Measurements from ENCODE around the gene BTG1. TPM values are rescaled to one million over a fixed set of nuclear protein-coding genes. Genes with fewer than 3 reads are reported as not detected.

The BTG1 gene
- total and polyA plus RNA-seq, 9 of the 15 experiments (the other 6 are each of a cell fraction or from before 2014, with no cell fraction given) = 3.7 to 28.6 (median 7.4) TPM

GRCh38 chr12:92145731-92146496 is at the start of gene BTG1 (continued):
- TF ChIP-seq SP2 (IDR thresholded peaks at IDR 0.05; ENCODE audit: extremely low read depth, low read depth, low read length, poor library complexity, severe bottlenecking) (peak; percentile 26), ZBTB12 (CRISPR knock-in tag; IDR thresholded peaks at IDR 0.05) (peak; percentile 89), MYC (IDR thresholded peaks at IDR 0.05; ENCODE audit: low read depth, low read length) (peak; percentile 10; the same call in 1 of the 2 replicates), MYC (CRISPR knock-in tag; IDR thresholded peaks at IDR 0.05; ENCODE audit: borderline replicate concordance, low read depth) (no peak), NFYB (IDR thresholded peaks at IDR 0.05; ENCODE audit: extremely low read depth, insufficient read length) (peak; percentile 56), ZKSCAN8 (CRISPR knock-in tag; IDR thresholded peaks at IDR 0.05) (no peak), ZBED1 (IDR thresholded peaks at IDR 0.05) (peak; percentile 86), ZNF232 (CRISPR knock-in tag; IDR thresholded peaks at IDR 0.05) (no peak), RAD21 (CRISPR knock-in tag; conservative IDR thresholded peaks at IDR 0.05 in 1 of 2, IDR thresholded peaks at IDR 0.05 in 1 of 2) (peak; percentile 16 to 17; a peak in 2 of 4 replicates), EGR1 (conservative IDR thresholded peaks at IDR 0.05) (no peak), MTA2 (IDR thresholded peaks at IDR 0.05; ENCODE audit: low read depth) (no peak), ATF4 (CRISPR knock-in tag; IDR thresholded peaks at IDR 0.05) (peak; percentile 43; the same call in 1 of the 2 replicates), KLF13 (tag; IDR thresholded peaks at IDR 0.05; ENCODE audit: borderline replicate concordance, low read depth) (0 out of 2 replicates have a peak, but pooled peaks have one; percentile 21), TFAP4 (CRISPR knock-in tag; IDR thresholded peaks at IDR 0.05; ENCODE audit: borderline replicate concordance) (peak; percentile 75), TCF15 (CRISPR knock-in tag; IDR thresholded peaks at IDR 0.05) (no peak), SMAD1 (IDR thresholded peaks at IDR 0.05; ENCODE audit: low read depth, low read length, partially characterized antibody) (peak; percentile 97), SOX6 (IDR thresholded peaks at IDR 0.05) (peak; percentile 37)
- TF ChIP-seq, protein P1, sequence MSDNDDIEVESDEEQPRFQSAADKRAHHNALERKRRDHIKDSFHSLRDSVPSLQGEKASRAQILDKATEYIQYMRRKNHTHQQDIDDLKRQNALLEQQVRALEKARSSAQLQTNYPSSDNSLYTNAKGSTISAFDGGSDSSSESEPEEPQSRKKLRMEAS (CRISPR knock-in tag; IDR thresholded peaks at IDR 0.05) = peak; percentile 5; the same call in 1 of the 2 replicates
- TF ChIP-seq, protein P2, sequence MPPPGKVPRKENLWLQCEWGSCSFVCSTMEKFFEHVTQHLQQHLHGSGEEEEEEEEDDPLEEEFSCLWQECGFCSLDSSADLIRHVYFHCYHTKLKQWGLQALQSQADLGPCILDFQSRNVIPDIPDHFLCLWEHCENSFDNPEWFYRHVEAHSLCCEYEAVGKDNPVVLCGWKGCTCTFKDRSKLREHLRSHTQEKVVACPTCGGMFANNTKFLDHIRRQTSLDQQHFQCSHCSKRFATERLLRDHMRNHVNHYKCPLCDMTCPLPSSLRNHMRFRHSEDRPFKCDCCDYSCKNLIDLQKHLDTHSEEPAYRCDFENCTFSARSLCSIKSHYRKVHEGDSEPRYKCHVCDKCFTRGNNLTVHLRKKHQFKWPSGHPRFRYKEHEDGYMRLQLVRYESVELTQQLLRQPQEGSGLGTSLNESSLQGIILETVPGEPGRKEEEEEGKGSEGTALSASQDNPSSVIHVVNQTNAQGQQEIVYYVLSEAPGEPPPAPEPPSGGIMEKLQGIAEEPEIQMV (tag; conservative IDR thresholded peaks at IDR 0.05; ENCODE audit: low read depth) = no peak
- TF ChIP-seq, protein P3, sequence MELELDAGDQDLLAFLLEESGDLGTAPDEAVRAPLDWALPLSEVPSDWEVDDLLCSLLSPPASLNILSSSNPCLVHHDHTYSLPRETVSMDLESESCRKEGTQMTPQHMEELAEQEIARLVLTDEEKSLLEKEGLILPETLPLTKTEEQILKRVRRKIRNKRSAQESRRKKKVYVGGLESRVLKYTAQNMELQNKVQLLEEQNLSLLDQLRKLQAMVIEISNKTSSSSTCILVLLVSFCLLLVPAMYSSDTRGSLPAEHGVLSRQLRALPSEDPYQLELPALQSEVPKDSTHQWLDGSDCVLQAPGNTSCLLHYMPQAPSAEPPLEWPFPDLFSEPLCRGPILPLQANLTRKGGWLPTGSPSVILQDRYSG (tag; conservative IDR thresholded peaks at IDR 0.05; ENCODE audit: low read depth) = no peak

Measured in K562 (cell line).